OCI-M2 (cell line): ENCODE measurements around the gene GBX1.

Experiments used
- DNase-seq: peaks from one replicate; lab custom pipeline; 2025; ENCODE audit not compliant: unreplicated experiment; lab: John Stamatoyannopoulos, UW

GBX1 gene

DNA sequence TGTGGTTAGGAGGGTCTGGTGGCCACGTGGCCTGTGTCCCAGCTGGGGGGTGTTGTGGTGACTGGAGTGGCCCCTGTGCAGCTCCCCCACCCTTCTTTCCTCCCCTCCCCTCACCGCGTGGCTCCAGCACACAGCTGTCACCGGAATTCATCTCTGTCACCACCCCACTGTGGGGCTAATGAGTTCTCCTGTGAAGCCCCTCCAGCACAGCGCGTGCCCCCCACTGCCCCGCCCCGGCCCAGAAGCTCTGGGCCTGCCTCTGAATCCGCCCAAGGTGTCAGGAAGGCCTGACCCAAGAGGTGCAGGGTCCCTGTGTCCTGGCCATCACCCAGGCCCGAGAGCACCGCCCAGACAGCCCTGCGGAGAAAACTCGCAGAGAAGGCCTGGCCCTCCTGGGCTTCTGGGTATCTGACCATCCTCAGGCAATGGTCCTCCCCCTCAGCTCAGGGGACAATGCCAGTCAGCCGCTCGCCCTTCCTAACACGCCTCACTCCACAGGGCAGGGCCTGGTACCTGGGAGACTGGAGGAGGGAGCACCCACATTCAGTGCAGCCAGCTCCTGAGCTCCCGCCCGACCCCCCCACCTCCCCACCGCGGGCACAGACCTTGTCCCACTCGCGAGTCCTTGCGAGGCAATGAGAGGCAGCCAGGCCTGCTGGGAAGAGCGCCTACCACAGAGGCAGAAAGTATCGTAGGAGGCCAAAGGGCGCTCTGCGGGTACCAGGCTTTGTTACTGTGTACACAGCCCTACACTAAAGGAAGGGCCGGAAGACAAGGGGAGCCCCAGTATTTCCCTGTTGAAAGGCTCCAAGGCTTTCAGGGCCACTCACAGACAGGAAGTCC, 38.2 kb downstream of the GBX1 start:
- no peak for DNase-seq

DNA sequence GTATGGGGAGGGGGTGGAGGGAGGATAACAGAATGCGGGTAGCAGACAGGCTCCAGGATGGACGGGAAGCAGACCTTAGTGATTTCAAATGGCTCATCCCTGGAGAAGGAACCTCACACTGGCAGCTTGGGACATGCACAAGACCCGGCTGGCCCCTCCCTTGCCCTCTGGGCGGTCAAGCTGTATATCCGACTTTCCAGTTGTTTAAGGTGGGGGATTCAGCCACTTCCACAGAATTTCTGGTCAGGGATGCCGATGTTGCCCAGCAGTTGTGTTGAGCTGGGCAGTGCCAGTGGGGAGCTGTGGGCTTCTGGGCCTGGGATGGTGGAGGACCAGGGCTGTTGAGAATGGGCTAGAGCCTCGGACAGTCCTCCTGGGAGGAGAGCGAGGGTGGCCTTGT, 38.8 kb downstream of the GBX1 start:
- no peak for DNase-seq

DNA sequence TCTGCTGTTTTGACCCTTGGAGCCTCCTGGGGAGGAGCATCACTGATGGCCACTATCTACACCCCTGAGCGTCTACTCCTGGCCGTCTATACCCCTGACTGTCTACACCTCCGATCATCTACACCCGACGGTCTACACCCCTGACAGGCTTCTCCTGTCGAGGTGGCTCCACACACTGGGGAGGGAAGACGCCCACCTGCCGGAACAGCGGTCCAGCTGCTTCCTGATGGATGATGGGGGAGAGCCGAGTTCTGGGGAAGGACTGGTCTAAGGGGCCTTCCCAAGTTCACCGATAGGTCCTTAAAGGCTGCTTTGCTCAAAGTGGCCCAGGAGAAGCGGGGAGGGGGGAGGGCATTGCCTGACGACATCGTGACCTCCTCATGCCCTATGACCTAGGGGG, 39.4 kb downstream of the GBX1 start:
- DNase-seq = no peak

GRCh38 chr7:151126491-151127137, 40.9 kb downstream of the GBX1 start:
- DNase-seq = no peak

DNA sequence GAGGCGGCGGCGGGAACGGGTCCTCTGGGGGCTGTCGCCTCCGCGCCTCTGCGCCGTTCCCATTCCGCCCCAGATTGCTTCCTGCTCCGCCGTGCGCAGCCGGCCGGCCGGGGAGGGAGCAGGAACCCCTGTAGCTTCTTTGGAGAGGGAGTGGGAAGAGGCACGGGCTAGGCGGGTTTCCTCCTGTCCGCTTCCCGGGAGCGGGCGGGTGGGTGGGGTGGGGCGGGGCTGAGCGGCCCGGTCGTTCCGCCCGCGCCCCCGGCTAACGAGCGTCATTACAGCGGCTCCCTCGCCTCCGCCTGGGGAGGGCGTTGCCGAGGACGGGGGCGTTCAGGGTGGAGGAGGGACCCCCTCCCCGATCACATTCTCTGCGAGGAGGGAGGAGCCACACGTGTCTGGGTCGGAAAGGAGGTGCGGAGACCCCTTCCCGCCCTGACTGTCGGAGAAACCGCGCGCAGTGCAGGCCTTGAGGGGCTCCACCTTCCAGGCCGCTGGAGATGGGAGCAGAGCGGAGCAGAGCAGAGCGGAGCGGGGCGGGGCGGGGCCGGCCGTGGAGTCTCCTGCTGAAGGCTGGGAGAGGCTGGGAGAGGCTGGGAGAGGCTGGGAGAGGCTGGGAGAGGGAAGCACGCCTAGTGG, 41.5 kb downstream of the GBX1 start:
- DNase-seq = no peak

DNA sequence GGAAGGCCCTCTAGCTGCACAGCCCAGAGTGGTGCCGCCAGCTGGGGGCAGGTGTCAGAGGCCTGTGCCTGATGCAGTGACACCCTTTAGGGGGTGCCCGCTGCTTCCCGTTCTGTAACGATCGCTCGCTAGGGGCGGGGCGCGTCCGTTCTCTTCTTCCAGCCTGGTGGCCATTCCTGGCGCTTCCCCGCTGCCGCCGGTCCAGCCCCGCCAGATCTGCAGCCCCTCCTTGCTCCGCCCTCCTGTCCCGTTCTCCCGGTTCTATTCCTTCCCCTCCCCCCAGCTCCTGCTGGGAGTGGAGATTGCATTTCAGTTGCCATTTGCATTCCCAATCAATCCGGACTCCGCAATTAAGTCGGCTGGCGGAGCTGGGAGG, 42.0 kb downstream of the GBX1 start:
- DNase-seq = no peak

- DNase-seq = no peak
Measured at GRCh38 chr7:151124899-151125399, 42.5 kb downstream of the GBX1 start.

GRCh38 chr7:151124481-151124880, 43.0 kb downstream of the GBX1 start:
- no peak for DNase-seq

- DNase-seq = peak; percentile 55
Measured at GRCh38 chr7:151123822-151124464, 43.6 kb downstream of the GBX1 start.

DNA sequence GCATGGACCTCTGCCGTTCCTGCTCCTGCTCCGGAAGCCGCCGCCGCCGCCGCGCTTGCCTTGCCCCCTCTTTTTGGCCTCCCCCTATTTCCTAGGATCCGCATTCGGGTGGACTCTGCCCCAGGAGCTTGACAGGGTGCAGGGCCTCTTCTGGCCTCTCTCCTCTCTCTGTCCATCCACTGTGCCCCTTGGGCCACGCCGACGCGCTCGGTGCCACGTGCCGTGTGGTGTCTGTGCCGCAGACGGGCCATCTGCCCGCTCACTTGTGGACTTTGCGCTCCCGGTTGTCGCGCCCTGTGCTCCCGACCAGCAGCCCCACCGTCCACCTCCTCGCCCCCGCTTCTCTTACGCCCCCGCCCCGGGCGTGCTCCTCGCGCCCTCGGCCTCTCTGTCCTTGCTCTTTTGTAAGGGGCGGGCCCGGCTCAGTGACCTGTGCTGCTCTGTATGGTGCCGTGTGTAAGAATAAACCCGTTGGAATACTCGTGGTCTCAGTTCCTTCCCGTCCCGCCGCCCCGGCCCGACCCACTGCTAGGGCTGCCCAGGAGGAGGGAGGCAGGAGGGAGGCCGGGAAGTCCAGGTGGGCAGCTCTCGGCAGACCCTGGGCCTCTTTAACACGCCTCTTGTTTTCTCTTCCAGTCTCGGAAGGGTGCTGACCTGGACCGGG, 44.2 kb downstream of the GBX1 start:
- no peak for DNase-seq

DNA sequence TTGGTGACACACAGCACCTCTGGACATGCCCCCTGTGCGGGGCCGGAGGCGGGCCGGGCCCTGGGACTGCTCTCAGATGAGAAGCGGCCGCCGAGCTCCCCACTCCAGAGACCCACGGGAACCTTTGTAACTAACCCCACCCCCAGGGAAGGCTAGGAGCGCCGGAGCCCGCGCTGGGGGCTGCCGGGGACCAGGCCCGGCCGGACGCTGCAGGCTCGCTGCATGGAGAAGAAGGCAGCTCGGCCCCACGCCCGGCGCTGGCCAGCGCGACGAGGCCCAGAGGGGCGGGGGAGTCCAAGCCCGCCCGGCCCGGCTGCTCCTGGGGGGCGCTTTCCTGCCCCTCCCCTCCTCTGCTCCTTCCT, 44.7 kb downstream of the GBX1 start:
- DNase-seq = no peak

GRCh38 chr7:151122276-151122675, 45.2 kb downstream of the GBX1 start:
- DNase-seq = no peak

- no peak for DNase-seq
Measured at GRCh38 chr7:151121380-151122170, 45.9 kb downstream of the GBX1 start.

DNA sequence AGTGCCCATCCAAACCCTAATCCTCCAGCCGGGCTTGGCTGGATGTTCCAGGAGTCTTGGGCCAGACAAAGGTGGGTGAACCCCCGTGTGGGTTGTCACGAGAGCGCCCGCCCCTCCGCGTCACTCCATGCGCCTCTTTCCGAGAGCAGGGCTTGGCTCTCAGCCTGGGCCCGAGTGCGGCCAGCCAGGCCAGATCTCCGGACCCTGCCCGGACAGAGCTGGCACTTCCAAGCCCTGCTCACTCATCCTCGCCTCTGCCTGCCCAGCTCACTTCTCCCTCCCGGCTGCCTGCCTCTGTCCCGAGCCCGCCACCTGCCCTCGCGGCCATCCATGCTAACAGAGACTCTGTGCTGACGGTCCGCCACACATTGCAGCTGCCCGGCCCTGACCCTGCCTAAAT, 46.6 kb downstream of the GBX1 start:
- DNase-seq = no peak

- no peak for DNase-seq
Measured at GRCh38 chr7:151119902-151120301, 47.6 kb downstream of the GBX1 start.

- no peak for DNase-seq
Measured at GRCh38 chr7:151119055-151119415, 48.5 kb downstream of the GBX1 start.

DNA sequence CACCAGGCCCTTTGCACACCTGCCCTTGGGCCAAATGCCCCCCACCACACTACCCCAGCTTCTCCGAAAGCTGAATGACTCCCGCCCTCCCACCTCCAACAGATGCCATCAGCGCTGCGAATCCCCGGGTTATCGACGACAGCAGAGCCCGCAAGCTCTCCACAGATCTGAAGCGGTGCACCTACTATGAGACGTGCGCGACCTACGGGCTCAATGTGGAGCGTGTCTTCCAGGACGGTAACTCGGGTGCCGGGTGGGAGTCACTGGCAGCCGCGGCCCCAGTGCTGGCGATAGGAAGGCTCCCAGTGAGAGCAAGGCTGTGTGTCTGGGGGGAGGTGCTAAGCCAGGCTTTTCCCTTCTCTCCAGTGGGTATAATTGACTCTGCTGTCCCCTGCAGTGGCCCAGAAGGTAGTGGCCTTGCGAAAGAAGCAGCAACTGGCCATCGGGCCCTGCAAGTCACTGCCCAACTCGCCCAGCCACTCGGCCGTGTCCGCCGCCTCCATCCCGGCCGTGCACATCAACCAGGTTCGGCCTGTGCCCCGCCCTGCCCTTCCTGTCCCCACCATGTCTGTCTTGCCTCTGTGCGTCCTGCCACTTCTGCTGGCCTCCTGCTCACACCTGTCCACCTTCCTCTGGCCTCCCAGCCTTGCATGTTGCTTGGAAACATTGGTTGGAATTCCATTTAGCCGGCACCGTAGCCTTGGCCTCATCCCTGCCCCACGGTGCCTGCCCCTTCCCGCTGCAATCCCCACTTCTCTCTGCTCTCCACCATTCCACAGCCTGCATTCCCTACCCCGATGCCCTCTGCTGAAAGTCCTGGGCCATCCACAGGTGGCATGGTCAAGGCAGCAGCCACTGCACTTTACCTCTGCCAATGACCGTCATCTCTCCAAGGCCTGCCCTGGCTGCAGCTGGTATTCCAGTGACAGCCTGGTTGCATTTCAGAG, 49.1 kb downstream of the GBX1 start:
- no peak for DNase-seq

GRCh38 chr7:151117565-151117964, 49.9 kb downstream of the GBX1 start:
- DNase-seq = no peak
